GM12878 (cell line): Measurements from ENCODE around the gene ZFP64. TPM values are rescaled to one million over a fixed set of nuclear protein-coding genes. Genes with fewer than 3 reads are reported as not detected.
A peak's percentile ranks its signal among the peaks of the same experiment; 100 is the strongest.

ENCODE experiments used
- ATAC-seq: fragments of 200-7000 bp; cut with Tn5 transposase; 3 replicates; pipeline ENCODE4 v1.9.1; 2020; ENCODE audit warnings: mild to moderate bottlenecking, moderate library complexity
- BruUV-seq: library from RNA; stranded (reverse); fragments of 400-500 nt; replicated peaks from 2 replicates; lab custom pipeline; 2021; lab: Mats Ljungman, UMichigan
- CTCF ChIA-PET: fragments of 300-600 bp; sonication (Branson Sonifier 250); formaldehyde crosslinking; extraction: SDS; loops from one replicate; lab custom pipeline; 2021; ENCODE audit warnings: inconsistent platforms; lab: Yijun Ruan, JAX
- POLR2A ChIA-PET: fragments of 350-600 bp; formaldehyde crosslinking; extraction: SDS; loops from one replicate; lab custom pipeline; 2021; ENCODE audit warnings: inconsistent platforms; lab: Charles Lee
- RAD21 ChIA-PET: fragments of 300-600 bp; sonication (Branson Sonifier 250); formaldehyde crosslinking; loops from one replicate; lab custom pipeline; 2023; ENCODE audit warnings: antibody characterized with exemption; ENCODE audit not compliant: unreplicated experiment; lab: Charles Lee
- SMC1A ChIA-PET: fragments of 300-600 bp; sonication (Branson Sonifier 250); formaldehyde crosslinking; loops from one replicate; lab custom pipeline; 2023; ENCODE audit not compliant: unreplicated experiment, uncharacterized antibody; lab: Charles Lee
- DNase-seq: peaks from one replicate; pipeline ENCODE4 v3.0.0-alpha.2; 2011; ENCODE audit warnings: low read depth, low spot score
- FAIRE-seq: peaks from 3 replicates; lab custom pipeline; 2011; peaks lifted over from hg19 to GRCh38; lab: Jason Lieb, UNC
- H2AFZ ChIP-seq: 2 replicates; pipeline ENCODE4 v1.6.0; 2011; ENCODE audit warnings: low read depth, low read length, control low read depth; ENCODE audit not compliant: control insufficient read depth
- H3K27ac ChIP-seq: 2 replicates; pipeline ENCODE4 v1.5.1; 2011; ENCODE audit warnings: control low read depth; ENCODE audit not compliant: control insufficient read depth, insufficient read depth
- H3K27me3 ChIP-seq, 2 experiments: replicated peaks in 1 of 2; 2 replicates each; pipeline versions ENCODE4 v1.6.0 to v1.6.1; 2011; ENCODE audit warnings: low read length in 1 of 2; ENCODE audit not compliant: control insufficient read depth in 2 of 2, insufficient read depth in 2 of 2
- H3K36me3 ChIP-seq, 2 experiments: 2 replicates each; pipeline ENCODE4 v1.5.1; 2011; ENCODE audit warnings: low read length in 1 of 2; ENCODE audit not compliant: control insufficient read depth in 2 of 2, insufficient read depth in 2 of 2
- H3K4me1 ChIP-seq: 2 replicates; pipeline ENCODE4 v1.6.1; 2011; ENCODE audit warnings: mild to moderate bottlenecking, low read length, moderate library complexity, mixed read lengths; ENCODE audit not compliant: control insufficient read depth, insufficient read depth
- H3K4me2 ChIP-seq: 2 replicates; pipeline ENCODE4 v1.6.0; 2011; ENCODE audit warnings: control low read depth; ENCODE audit not compliant: control insufficient read depth, insufficient read depth
- H3K4me3 ChIP-seq: fragments of 200-600 bp; sonication (generic); 2 replicates; pipeline ENCODE4 v1.5.1; 2016
- H3K79me2 ChIP-seq: 2 replicates; pipeline ENCODE4 v1.6.0; 2011; ENCODE audit warnings: low read length; ENCODE audit not compliant: control insufficient read depth, insufficient read depth
- H3K9ac ChIP-seq: 2 replicates; pipeline ENCODE4 v1.8.0; 2011; ENCODE audit warnings: low read length, control low read depth, mixed read lengths; ENCODE audit not compliant: control insufficient read depth, insufficient read depth
- H3K9me3 ChIP-seq: replicated peaks from 3 replicates; pipeline ENCODE4 v1.5.1; 2011; ENCODE audit warnings: mild to moderate bottlenecking, low read length; ENCODE audit not compliant: control insufficient read depth, insufficient read depth
- H4K20me1 ChIP-seq: 2 replicates; pipeline ENCODE4 v1.6.0; 2011; ENCODE audit not compliant: control insufficient read depth, insufficient read depth
- BMI1 ChIP-seq: fragments of 450-650 bp; IDR thresholded peaks from 2 replicates; pipeline ENCODE4 v1.6.1; 2016; ENCODE audit warnings: mild to moderate bottlenecking, moderate library complexity, borderline replicate concordance
- LARP7 ChIP-seq: fragments of 450-650 bp; IDR thresholded peaks from 2 replicates; pipeline ENCODE4 v1.6.1; 2017; ENCODE audit warnings: mild to moderate bottlenecking
- NFYB ChIP-seq: IDR thresholded peaks from 2 replicates; pipeline ENCODE4 v1.6.1; 2011; ENCODE audit warnings: low read depth, mild to moderate bottlenecking, low read length, improper control_type of control experiment, moderate library complexity; ENCODE audit not compliant: insufficient read depth
- SREBF2 ChIP-seq: IDR thresholded peaks from 2 replicates; pipeline ENCODE4 v1.6.1; 2012; ENCODE audit warnings: mild to moderate bottlenecking, low read length
- SUZ12 ChIP-seq: fragments of 200-600 bp; sonication (generic); IDR thresholded peaks from one replicate; pipeline ENCODE4 v1.6.1; 2018; ENCODE audit warnings: antibody characterized with exemption, mild to moderate bottlenecking; ENCODE audit not compliant: unreplicated experiment
- WGBS: methylation state at CpG from one replicate; pipeline ENCODE4 v1.1.6; 2016; ENCODE audit warnings: low lambda C conversion rate; ENCODE audit not compliant: insufficient replicate concordance, insufficient coverage; ENCODE audit errors: missing lambda C conversion rate; 5-methylcytosine and 5-hydroxymethylcytosine counted together
- in situ Hi-C: fragments of 300-500 bp; cut with MboI; formaldehyde crosslinking; loops from 9 replicates; pipeline ENCODE4 v1.14.3; 2018; ENCODE audit warnings: mixed read lengths
- intact Hi-C: fragments of 100-400 bp; cut with micrococcal nuclease; formaldehyde crosslinking; loops from one replicate; pipeline ENCODE4 v1.14.2; 2022; ENCODE audit not compliant: unreplicated experiment
- polyA plus RNA-seq, 11 experiments: library from polyadenylated mRNA; depleted of rRNA in 4 of 11; unstranded in 6 of 11; stranded (reverse) in 5 of 11; fragments of >200 nt; fragmentation: Nextera tagmentation in 4 of 11; fragmentation: Illumina TruSeq in 1 of 11; extraction: Ambion mirVana in 4 of 11; extraction: Trizol in 1 of 11; gene quantifications; 1 replicate in 1 of 11; 2 replicates in 10 of 11; pipeline versions ENCODE4 v1.2.1 to v1.2.3, GENCODE V29; 2011 to 2016; ENCODE audit warnings: inconsistent platforms in 2 of 11, missing spikeins in 2 of 11, low read depth in 1 of 11
- total RNA-seq, 4 experiments: library from RNA; depleted of rRNA in 3 of 4; stranded (reverse); fragments of >200 nt in 3 of 4; fragmentation: Illumina TruSeq in 1 of 4; extraction: Trizol in 1 of 4; gene quantifications; 2 replicates each; pipeline versions ENCODE4 v1.2.1 to v1.2.3, GENCODE V29; 2013 to 2021
- TF ChIP-seq, protein P1 (sequence below): IDR thresholded peaks from 2 replicates; pipeline ENCODE4 v1.6.1; 2012; ENCODE audit warnings: low read depth, low read length, improper control_type of control experiment

Gene ZFP64
- total and polyA plus RNA-seq, 10 of the 15 experiments (the other 5 are each of a cell fraction or from before 2014, with no cell fraction given): 2.3 to 21.8 (median 11.8) TPM

GRCh38 chr20:52207020-52207810, 15.6 kb upstream of the ZFP64 start (continued):
- TF ChIP-seq, protein P1, sequence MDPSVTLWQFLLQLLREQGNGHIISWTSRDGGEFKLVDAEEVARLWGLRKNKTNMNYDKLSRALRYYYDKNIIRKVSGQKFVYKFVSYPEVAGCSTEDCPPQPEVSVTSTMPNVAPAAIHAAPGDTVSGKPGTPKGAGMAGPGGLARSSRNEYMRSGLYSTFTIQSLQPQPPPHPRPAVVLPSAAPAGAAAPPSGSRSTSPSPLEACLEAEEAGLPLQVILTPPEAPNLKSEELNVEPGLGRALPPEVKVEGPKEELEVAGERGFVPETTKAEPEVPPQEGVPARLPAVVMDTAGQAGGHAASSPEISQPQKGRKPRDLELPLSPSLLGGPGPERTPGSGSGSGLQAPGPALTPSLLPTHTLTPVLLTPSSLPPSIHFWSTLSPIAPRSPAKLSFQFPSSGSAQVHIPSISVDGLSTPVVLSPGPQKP: no peak
- TF ChIP-seq BMI1: no peak

DNA sequence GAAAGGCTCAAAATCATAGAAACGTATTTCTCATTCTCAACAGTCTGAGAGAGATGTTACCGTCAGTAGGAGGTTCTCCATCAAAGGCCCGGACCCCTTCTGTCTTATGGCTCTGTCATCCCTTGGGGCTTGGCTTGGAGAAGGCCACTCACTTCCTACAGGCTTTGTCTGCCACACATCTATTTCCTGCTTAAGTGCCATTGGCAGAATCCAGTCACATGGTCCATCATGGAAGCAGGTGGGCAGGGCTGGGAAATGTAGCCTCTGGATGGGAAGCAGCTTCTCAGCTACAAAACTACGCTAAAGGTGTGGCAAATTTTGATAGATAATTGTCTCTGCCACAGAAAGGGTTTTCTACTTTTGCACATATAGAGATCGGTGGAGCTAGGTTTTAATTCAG, 12.6 kb upstream of the ZFP64 start:
- WGBS: 71% methylated on average over 5 of the region's 5 CpGs
- ATAC-seq (no peak), FAIRE-seq (no peak), DNase-seq (no peak)
- CTCF ChIA-PET: interaction anchor here (0.9 to 1.6 kb wide), 3 partner anchors 54 to 79 kb away, joined by 3 to 7 read pairs (median 3); no protein-coding TSS in a partner anchor
- H3K27ac ChIP-seq: no peak overlapping the region
- H4K20me1 ChIP-seq: no peaks in the 10 kb centered on the region
- no TSS peak for BruUV-seq
- RAD21 ChIA-PET: interaction anchor here (1.2 kb wide), 1 partner anchor 9 kb away, joined by 4 read pairs; no protein-coding TSS in a partner anchor
- SMC1A ChIA-PET: interaction anchor here (1.6 kb wide), 1 partner anchor 76 kb away, joined by 5 read pairs; no protein-coding TSS in a partner anchor
- no peak overlapping the region for H3K9ac ChIP-seq
- no peaks in the 10 kb centered on the region for H3K27me3 ChIP-seq
- H3K9me3 ChIP-seq: no peaks in the 10 kb centered on the region
- POLR2A ChIA-PET: interaction anchor here (0.6 kb wide), 1 partner anchor 80 kb away, joined by 3 read pairs; no protein-coding TSS in a partner anchor
- H3K4me3 ChIP-seq: no peak overlapping the region
- H3K79me2 ChIP-seq: no peaks in the 10 kb centered on the region
- H3K4me1 ChIP-seq: no peaks in the 10 kb centered on the region
- TF ChIP-seq SREBF2 (no peak), SUZ12 (no peak), NFYB (0 out of 2 replicates have a peak, but pooled peaks have one; percentile 22), LARP7 (no peak)
- H2AFZ ChIP-seq: no peak overlapping the region
- in situ Hi-C loops (no loop called here), intact Hi-C loops (no loop called here)
- no peak overlapping the region for H3K4me2 ChIP-seq
- H3K36me3 ChIP-seq: no peaks in the 10 kb centered on the region
